Dedifferentiated amniotic fluid mesenchymal stem cell (primary cell): ENCODE measurements around the gene ISG20L2.

Source experiments
- DNase-seq: peaks from one replicate; pipeline ENCODE4 v3.0.0-alpha.2; 2016; ENCODE audit errors: extremely low spot score

The ISG20L2 gene

DNA sequence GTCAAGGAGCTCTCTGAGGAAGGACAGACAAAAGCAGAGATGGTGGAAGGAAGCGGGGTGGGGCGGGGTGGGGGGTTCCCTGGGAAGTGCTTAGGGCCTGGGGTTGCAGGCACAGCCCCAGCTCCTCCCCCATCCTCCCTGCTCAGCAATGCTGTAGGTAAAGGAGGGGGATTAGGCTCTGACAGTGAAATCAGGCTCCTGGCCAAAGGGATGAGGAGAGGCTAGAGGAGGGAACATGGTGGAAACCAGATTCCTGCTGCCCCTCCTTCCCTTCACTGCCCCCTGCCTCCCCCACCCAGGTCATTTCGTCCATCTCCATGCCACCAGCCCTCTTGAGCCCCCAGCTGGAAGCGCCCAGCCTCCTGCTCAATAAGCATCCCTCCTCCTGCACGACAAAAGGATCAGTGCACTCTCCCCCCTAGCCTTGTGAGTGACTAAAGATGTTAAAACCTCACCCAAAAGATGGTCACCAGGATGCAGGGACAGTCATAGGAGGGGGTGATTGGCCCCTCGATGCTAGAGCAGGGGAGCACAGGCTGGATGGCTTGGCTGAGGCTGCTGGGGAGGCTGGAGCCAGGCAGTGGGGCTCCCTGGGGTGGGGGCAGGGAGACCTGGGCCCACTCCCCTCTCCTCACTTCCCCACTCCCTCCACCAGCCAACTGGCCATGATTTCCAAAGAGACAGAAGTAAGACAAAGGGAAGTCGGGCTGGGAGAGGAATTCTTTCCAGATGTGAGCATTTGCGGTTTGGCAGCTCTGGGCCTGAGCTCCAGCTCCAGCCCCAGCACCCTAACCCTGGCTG lies 20.9 kb downstream of the ISG20L2 start:
- DNase-seq: peak; percentile 75

DNA sequence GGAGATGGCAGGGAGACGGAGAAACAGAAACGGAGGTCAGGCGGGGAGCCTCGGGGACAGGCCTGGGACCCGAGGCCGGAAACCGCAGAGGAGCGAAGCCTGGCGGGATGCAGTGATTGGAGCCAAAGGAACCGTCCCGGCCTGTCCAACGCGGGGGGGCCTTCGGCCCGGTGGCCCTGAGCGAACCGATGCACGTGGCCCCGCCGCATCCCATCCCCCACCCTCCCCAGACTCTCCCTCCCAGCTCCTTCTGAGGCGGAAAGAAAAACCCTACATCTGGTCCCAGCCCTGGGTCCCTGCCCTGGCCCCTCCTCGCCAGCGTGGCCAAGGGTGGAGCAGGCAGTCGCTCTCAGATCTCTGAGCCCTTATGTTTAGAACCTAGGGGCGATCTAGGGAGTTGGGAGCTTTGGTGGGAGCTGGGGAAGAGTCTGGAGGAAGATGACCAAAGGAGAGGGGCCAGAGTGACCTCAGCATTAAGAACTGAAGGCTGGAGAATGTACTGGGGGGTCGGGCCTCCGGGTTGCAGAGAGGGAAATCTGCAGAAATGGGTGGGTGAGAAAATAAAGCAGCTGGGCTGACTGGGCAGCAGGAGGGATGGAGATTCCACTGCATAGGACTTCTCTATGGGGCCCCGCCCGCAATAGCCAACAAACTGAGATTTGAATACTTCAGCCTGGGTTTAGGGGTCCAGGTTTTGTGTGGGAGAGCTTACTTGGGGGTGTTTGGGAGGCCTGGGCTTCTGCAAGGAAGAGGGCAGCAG lies 21.7 kb downstream of the ISG20L2 start:
- peak; percentile 52 for DNase-seq

DNA sequence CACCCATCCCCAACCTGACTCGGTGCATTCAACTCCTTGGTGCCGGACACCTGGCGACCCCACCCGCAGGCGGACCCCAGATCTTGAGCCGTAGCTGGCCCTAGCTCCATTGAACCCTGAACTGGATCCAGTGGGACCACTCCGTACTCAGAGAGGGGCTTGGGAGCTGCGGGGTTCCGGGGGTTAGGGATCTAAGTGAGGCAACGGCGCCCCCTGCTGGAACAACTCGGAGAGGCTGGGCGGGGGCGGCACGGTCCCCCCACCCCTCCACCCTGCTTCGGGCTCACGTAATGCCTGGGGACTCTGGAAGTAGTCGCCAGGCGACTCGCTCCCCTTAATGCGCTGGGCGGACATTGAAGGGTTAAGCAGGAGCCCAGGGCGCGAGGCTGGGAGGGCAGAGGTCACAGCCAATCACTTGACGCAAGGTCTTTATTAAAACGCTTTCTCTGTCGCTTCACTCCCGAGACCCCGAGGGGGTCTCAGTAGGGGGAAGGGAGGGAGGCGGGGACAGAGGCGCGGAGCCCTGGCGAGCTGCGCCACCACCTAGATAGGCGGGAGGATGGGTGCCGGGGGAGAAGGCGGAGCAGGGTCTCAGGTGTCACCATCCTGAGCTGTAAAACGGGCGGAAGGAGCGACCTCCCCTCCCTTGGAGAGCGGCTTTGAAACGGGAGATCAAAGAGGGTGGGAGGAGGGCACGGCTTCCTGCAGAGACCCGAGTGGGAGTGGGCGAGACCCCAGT lies 22.5 kb downstream of the ISG20L2 start:
- peak; percentile 45 for DNase-seq

DNA sequence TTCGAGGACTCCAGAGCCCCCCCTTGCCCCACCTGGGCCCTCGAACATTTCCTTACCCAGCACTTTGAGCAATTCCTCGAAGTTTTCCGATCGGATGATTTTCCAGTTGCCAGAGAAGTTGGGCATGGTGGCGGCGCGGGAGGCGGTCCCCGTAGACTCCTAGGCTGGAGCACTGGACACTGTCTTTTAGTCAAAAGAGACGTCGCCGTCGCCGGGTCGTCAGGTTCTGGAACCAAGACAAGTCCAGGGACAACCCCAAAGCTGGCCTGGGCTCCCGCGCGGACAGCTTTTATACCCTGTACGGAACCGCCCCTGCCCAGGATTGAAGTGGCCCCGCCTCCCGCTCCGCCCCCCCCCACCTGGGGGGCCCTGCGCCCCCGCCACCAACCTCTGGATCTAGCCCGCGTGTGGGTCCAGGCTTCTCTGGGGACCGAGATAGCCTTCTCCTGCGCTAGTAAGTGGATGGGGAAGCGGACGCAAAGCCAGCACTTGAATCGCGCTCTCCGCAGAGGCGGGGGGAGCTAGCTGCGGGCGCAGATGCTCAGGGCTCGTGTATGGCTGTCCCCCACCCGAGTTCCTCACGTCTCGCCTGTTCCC lies 23.1 kb downstream of the ISG20L2 start, which contains the start of gene CRABP2:
Gene CRABP2, minus strand, starts transcription at position 263 of the 597 bp plus-strand sequence. Its CDS starts 137 bp downstream, at position 126.
- DNase-seq: no peak

DNA sequence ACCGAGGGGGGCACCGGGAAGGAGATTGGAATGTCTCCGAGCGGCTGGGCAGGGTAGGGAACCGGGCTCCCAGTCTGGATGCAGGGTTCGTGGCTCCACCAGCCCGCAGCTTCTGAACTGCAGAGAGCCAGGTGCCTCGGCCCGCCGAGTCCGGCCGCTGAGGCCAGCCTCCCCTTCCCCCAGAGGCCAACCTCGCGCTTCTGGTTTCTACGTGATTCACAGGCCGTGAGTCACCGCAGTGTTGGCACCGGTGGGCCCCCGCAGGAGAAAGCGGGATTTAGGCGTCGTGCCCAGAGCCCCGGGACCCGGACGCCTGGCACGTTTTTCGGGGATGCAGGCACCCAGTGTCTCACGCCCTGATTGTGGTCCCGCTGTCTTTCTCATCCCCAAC lies 23.6 kb downstream of the ISG20L2 start:
- peak; percentile 38 for DNase-seq

DNA sequence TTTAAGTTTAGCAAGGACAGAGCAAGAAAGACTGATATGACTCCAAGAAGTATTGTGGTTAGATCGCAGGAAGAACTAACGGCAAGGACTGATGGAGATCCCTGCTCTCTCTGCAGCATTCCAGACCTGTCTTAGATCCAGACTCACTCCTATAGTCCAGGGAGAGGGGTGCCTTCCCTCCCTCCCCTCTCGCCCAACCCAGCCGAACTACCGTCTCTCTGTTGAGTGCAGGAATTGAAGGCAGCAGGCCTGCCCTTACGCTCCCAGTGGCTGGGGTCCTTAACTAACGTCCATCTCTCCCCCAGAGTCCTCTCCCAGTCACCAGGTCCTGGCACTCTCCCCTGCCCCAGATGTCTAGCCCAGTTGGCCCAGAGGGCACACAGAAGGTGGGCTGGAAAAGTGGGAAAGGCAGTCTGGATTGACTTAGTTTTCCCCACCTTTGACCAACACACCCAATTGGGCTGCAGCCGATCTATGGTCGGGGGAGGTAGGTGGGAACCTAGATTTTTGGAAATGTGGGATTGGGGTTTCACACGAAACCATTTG lies 24.3 kb downstream of the ISG20L2 start:
- DNase-seq: no peak

DNA sequence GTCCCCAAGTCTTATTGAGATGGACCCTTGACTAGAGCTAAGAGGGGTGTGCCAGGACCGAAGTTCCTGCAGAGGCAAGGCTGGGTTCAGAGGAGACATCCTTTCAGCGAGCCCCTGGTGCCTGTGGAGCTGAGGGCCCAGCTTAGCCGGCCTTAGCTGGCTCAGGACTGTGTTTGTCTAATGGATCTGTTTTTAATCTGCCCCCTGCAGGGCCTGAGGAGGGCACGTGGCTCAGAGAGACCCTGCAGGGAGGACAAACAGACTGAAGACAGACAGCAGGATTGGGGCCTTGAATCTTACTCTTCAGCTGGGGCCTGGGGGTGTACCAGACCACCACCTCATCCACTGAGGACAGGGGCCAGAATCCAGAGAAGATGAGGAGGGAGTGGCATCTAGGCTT lies 24.8 kb downstream of the ISG20L2 start:
- no peak for DNase-seq

DNA sequence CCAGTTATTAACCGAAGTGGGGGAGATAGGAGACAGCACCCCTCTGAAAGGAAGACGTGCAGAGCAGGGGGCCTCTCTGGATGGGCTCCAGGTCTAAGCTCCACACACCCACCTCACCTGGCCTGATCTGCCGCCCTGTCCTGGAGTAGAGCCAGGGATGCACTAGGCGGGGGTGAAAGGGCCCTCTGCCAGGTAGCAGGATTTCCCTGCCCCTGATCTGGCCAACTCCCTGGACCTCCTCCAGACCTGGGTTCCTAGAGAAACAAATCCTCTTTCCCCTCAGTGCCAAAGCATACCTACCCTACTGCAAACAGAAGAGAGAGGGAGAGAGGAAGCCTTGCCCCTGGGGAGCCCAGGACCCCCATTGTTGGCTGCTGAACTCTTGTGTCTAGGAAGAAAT lies 25.2 kb downstream of the ISG20L2 start:
- DNase-seq: no peak

DNA sequence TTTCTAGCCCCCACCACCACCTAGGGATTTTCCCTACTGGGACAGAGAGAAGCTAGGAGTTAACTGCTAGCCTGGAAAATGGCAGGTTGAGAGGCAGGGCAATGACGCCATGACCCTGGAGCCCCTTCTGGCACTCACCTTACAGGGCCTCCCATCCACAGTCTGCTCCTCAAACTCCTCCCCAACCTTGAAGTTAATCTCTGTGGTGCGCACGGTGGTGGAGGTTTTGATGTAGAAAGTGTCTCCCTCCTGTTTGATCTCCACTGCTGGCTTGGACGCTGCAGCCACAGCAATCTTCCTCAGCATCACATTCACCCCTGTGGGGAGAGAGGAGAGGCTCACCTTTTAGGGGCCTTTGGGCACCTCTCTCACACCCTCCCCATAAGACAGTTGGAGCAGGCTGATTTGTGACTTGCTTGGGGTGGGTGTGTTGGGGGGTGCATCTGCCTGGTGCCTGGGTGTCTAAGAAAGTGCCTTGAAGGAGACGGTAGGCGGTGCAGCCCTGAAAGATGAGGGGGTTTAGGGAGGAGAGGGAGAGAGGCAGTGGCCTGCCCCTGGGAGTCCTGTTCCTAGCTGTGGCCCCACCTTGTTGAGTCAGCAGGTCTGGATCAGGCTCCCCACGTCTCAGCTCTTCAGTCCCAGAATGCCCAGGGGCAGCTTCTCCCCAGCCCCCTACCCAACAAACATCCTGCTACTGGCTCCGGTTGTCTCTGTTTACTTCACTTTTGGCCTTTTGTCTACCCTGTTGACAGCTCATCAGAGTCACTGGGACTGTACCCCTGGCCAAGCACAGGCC lies 27.6 kb downstream of the ISG20L2 start:
- DNase-seq: no peak

DNA sequence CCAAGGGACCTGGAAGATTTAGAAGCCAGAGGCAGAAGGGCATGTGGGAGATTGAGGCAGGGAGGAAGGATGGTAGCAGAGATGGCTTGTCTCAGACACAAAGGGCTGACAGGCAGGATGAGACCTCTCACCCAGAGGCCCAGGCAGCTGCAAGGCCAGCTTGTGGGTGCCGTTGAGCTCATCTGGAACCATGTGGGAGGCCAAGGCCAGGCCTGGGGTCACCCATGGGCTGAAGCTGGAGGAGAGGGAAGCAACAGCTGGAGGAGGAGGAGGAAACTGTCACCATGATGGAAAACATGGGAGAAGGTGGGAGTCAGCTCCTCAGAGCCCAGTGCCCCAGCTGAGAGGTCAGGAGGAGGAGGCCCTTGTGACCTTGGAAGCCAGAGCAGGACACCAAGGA lies 29.6 kb downstream of the ISG20L2 start:
- DNase-seq: no peak

DNA sequence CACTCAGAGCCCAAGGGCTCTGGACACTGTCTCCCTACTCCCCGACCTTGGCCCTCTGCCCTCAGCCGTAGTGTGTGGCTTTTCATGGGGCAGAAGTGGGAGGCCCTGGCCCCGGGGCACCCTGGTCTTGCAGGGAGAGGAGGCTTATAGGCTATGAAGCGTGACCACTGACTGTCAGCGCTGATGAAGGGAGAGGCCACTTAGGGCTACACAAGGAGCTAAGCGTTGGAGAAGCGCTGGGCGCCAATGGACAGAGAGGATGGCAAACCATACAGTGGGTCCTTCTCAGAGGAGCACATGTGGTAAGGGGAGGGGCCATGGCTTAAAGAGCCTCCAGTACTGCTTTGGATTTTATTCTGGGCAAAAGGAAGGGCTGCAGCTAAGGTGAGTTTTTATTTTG lies 31.1 kb downstream of the ISG20L2 start:
- DNase-seq: no peak

DNA sequence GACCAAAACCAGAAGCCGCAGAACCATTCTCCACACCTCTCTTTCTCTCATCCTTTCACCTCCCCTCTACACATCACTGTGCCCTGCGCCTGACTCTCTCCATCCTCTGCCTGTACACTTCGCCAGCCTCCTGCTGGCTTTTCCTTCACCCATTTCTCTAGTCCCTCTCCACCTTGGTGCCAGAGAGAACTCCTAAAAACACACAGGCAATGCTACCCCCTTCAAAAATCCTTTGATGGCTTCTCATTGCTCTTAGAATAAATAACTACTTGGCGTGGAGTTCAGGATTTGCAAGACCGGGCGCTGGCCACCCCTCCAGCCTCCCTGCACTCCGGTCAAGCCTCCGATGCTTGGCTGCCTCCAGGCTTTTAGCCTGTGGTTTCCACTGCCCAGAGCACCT lies 31.8 kb downstream of the ISG20L2 start:
- no peak for DNase-seq

DNA sequence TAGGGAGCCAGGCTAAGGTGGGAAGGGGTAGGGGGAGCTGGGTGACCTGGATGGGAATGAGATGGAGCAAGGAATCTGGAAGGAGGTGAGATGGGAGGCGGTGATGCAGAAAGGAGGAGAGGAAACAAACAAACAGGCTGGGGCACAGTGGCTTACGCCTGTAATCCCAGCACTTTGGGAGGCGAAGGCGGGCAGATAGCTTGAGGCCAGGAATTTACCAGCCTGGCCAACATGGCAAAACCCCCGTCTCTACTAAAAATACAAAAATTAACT lies 33.9 kb downstream of the ISG20L2 start:
- DNase-seq: no peak

DNA sequence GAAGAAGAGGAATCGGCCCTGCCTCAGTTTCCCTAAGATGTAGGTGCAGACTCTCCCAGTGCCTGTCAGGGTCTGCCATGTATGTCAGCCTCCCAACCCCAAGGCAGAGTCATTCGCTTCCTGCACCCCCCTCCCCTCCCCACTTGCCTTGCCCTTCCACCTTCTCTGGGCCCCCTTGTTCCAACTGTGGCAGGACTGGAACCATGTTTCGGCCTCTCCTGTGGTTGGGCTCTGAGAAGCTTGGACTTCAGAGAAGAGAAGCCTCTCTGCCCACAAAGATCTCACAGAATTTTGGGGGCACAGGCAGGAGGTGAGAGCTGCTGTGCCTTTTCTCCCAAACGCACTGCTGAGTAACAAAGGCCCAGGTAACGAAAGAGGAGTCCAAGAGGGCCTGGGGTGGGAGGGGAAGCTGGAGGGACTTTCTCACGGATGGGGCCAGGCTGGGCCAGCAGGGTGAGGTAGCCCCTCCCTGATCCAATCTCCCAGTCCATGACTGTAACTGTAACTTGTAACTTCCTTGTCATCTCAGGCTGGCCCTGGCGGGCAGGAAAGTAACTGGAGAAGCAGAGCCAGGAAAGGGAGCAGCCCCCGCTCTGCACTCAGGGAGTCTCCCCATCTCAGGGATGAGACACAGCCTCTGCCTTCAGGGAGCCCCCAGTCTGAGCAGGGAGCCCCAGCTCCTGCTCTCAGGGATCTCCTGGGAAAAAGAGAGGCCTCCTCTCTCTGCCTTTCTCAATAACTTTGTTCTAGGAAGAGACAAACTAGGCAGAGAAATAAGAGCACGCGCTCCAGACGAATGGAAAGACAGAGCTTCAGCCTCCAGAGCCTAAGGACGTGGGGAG lies 34.5 kb downstream of the ISG20L2 start:
- no peak for DNase-seq

DNA sequence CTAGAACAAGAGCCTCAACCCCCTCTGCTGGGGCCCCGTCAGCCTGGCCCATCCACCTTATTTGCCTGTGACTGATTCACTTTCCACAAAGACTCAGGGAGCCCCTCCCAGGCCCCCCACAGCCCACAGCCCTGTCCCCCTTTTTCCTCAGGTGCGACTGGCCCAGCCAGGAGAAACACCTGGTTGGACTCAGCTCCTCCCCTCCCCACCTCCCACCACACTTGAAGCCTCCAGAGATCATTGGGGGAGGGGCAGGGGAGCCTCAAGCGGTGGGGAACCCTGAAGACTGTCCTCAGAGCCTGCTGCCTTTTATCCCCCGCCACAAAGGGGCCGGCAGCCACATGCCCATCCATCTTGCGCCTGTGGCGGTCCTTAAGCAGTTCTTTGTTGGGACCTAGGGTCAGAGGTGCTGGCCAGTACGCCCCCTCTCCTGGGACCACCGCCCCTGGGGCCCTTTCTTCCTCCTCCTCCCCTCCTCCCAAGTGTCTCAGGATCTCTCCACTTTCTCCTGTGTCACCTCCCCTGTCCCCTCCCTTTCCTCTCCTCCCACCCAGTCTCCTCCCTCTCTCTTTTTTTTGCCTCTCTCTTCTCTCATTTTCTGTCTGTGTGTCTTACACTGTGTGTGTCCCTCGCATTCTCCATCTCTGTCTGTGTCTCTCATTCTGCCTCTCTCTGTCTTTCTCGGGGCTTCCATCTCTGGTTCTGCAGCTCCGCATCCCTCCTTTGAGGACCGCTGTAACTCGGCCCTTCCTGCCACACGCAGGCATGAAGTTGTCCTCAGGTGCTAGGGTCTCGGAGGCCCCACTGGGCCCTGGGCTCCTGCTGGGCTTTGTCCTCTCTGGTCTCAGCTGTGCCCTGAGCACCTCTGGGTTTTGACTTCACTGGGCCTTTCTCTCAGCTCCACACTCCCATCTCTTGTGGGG lies 35.4 kb downstream of the ISG20L2 start:
- no peak for DNase-seq

DNA sequence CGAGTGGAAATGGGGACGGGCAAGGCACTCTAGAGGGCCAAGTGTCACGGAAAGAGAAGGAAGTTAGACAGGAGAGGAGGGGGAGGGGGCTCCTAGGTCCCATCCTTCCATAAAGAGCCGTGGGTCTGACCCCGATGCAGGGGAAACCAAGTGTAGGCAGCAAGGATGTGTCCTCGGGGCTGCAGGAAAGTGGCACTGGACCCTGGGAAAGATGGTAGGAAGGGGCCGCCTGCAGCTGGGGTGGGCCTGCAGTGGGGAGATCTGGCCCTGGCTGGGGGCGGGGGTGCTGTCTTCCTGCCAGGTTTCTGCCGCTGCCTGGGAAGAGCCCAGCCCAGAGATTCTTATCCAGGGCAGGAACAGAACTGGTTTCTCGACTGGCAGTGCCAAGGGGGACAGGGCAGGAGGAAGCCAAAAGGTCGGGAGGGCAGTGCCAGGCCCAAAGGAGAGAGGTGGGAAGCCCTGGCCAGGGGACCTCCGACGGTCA lies 36.1 kb downstream of the ISG20L2 start:
- DNase-seq: no peak

DNA sequence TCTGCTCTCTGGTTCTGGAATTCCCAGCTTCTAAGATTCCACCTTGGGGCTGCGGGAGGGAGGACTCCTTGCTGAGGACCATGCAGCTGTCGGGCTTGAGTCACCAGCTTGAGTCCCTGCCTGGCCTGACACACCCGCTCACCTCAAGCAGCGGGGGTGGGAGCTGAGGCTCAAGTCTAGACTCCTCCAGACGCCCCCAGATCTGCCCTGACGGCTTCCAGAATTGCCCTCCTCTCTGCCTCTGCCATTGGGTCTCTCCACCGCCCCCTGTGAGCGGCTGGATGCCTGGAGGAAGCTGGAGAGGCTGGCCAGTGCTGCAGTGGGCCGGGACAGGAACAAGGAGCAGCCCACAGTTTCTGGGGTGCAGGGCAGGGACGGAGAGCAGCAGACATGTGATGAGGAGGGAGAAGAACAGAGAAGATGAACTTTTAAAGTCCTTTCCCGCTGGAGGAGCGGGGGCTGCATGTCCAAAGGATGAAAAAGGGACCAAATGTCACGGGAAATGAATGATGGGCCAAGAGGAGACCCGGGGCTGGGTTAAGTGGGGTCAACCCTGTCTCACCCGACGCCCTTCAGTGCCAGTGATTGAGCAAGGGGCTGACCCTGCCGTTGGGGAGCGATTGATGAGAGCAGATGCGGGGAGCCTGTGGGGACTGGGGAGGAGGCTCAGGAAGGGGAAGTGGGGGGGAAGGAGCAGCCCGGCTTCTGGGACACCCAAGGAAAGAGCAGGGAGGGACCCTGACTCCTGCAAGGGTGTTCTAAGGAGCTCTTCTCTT lies 36.7 kb downstream of the ISG20L2 start:
- DNase-seq: no peak

DNA sequence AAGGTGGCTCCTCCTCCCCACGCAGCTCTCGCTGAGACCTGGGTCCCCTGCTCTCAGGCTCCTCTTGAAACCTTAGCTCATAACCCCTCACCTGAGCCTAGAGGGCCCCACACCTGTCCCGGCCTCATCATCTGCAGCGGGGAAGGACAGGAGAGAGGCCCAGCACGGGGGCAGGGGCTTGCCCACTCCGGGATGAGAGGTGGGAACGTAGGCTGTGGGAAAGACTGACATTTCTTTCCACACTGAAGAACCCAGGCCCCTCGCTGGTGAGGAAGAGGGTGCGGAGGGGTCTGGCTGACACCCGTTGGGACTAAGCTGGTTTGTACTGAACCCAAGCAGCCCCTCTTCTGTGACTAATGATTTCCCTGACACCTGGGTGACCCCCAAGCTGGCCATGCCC lies 37.4 kb downstream of the ISG20L2 start:
- DNase-seq: no peak
